Esophagus muscularis mucosa (tissue), 4 donors: ENCODE data around the gene ARSB.

Experiments used
- EP300 ChIP-seq: sonication (generic); formaldehyde crosslinking; IDR thresholded peaks from one replicate; pipeline ENCODE4 v1.6.1; 2017; ENCODE audit warnings: antibody characterized with exemption
- POLR2A ChIP-seq: fragments of 450-650 bp; IDR thresholded peaks from one replicate; pipeline ENCODE4 v1.6.1; 2017; ENCODE audit warnings: antibody characterized with exemption, moderate library complexity, mild to moderate bottlenecking, low read depth
- POLR2AphosphoS5 ChIP-seq, 2 donors: sonication (generic); formaldehyde crosslinking; IDR thresholded peaks; one replicate each; pipeline ENCODE4 v1.6.1; 2017; ENCODE audit warnings: antibody characterized with exemption in 2 of 2
- TF ChIP-seq, protein P1 (sequence below), 3 experiments: fragments of 200-600 bp in 2 of 3; fragments of 450-650 bp in 1 of 3; sonication (generic) in 2 of 3; IDR thresholded peaks; one replicate each; pipeline ENCODE4 v1.5.1; 2017 to 2019; ENCODE audit warnings: antibody characterized with exemption in 3 of 3, mild to moderate bottlenecking in 2 of 3, moderate library complexity in 1 of 3

- TF ChIP-seq, protein P1, sequence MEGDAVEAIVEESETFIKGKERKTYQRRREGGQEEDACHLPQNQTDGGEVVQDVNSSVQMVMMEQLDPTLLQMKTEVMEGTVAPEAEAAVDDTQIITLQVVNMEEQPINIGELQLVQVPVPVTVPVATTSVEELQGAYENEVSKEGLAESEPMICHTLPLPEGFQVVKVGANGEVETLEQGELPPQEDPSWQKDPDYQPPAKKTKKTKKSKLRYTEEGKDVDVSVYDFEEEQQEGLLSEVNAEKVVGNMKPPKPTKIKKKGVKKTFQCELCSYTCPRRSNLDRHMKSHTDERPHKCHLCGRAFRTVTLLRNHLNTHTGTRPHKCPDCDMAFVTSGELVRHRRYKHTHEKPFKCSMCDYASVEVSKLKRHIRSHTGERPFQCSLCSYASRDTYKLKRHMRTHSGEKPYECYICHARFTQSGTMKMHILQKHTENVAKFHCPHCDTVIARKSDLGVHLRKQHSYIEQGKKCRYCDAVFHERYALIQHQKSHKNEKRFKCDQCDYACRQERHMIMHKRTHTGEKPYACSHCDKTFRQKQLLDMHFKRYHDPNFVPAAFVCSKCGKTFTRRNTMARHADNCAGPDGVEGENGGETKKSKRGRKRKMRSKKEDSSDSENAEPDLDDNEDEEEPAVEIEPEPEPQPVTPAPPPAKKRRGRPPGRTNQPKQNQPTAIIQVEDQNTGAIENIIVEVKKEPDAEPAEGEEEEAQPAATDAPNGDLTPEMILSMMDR (IDR thresholded peaks at IDR 0.05): no peak
- no peak for TF ChIP-seq EP300
- TF ChIP-seq POLR2A: no peak
- TF ChIP-seq POLR2AphosphoS5 (IDR thresholded peaks at IDR 0.05): no peak
Observed at GRCh38 chr5:78805474-78806124, 179.5 kb downstream of the ARSB start.
